HepG2 (cell line): ENCODE data around the gene ABCC3. TPM values are rescaled to one million over a fixed set of nuclear protein-coding genes. Genes with fewer than 3 reads are reported as not detected.

Experiments used
- ATAC-seq: fragments of 200-7000 bp; cut with Tn5 transposase; 3 replicates; pipeline ENCODE4 v1.9.1; 2020; ENCODE audit warnings: mild to moderate bottlenecking, moderate library complexity
- BruUV-seq: library from RNA; stranded (reverse); fragments of 400-500 nt; replicated peaks from 2 replicates; lab custom pipeline; 2021; lab: Mats Ljungman, UMichigan
- CTCF ChIA-PET: fragments of 300-600 bp; formaldehyde crosslinking; extraction: SDS; loops from one replicate; lab custom pipeline; 2021; ENCODE audit warnings: low total read pairs, inconsistent platforms, low intra/inter-chr PET ratio; lab: Yijun Ruan, JAX
- POLR2A ChIA-PET: fragments of 350-600 bp; sonication (Branson Sonifier 250); formaldehyde crosslinking; loops from one replicate; lab custom pipeline; 2020; ENCODE audit warnings: antibody characterized with exemption, inconsistent platforms; lab: Yijun Ruan, JAX
- DNase-seq: peaks from one replicate; pipeline ENCODE4 v3.0.0-alpha.2; 2015; ENCODE audit warnings: low spot score
- FAIRE-seq: peaks from 3 replicates; lab custom pipeline; 2011; peaks lifted over from hg19 to GRCh38; lab: Jason Lieb, UNC
- H2AFZ ChIP-seq: one replicate; pipeline ENCODE4 v1.6.1; 2011; ENCODE audit warnings: low read length, inconsistent platforms
- H3K27ac ChIP-seq: fragments of 300-600 bp; 3 replicates; pipeline ENCODE4 v1.8.0; 2011; ENCODE audit warnings: mixed run types, mild to moderate bottlenecking, mixed read lengths, low read length, inconsistent platforms; ENCODE audit not compliant: insufficient read depth; ENCODE audit errors: extremely low read length
- H3K27me3 ChIP-seq, 2 experiments: fragments of 200-600 bp in 1 of 2; 2 replicates in 1 of 2; 3 replicates in 1 of 2; pipeline versions ENCODE4 v1.6.0 to v1.8.0; 2011; ENCODE audit warnings: low read length in 2 of 2, mild to moderate bottlenecking in 2 of 2, moderate library complexity in 2 of 2, inconsistent platforms in 1 of 2; ENCODE audit not compliant: insufficient read depth in 2 of 2, control insufficient read depth in 1 of 2
- H3K36me3 ChIP-seq, 2 experiments: fragments of 200-600 bp in 1 of 2; replicated peaks in 1 of 2; 2 replicates in 1 of 2; 3 replicates in 1 of 2; pipeline versions ENCODE4 v1.5.1 to v1.8.0; 2011; ENCODE audit warnings: low read length in 2 of 2, inconsistent platforms in 1 of 2; ENCODE audit not compliant: insufficient read depth in 2 of 2, control insufficient read depth in 1 of 2
- H3K4me1 ChIP-seq: 2 replicates; pipeline ENCODE4 v1.5.1; 2012; ENCODE audit warnings: low read length, inconsistent platforms; ENCODE audit not compliant: insufficient read depth
- H3K4me2 ChIP-seq: 2 replicates; pipeline ENCODE4 v1.6.0; 2011; ENCODE audit warnings: low read depth, low read length, inconsistent platforms
- H3K4me3 ChIP-seq, 3 experiments: fragments of 200-600 bp in 1 of 3; sonication (generic), shearing (Covaris generic) in 1 of 3; replicated peaks in 1 of 3; 2 replicates each; pipeline ENCODE4 v1.5.1; 2011 to 2016; ENCODE audit warnings: low read length in 3 of 3, inconsistent platforms in 2 of 3, low read depth in 2 of 3, mild to moderate bottlenecking in 2 of 3, control low read depth in 1 of 3, mixed read lengths in 1 of 3; ENCODE audit not compliant: insufficient read depth in 1 of 3
- H3K79me2 ChIP-seq: one replicate; pipeline ENCODE4 v1.6.1; 2011; ENCODE audit warnings: low read length, inconsistent platforms; ENCODE audit not compliant: insufficient read depth
- H3K9ac ChIP-seq: 2 replicates; pipeline ENCODE4 v1.6.0; 2011; ENCODE audit warnings: mild to moderate bottlenecking, low read depth, low read length, inconsistent platforms; ENCODE audit not compliant: insufficient read depth
- H3K9me3 ChIP-seq: 2 replicates; pipeline ENCODE4 v1.5.1; 2012; ENCODE audit warnings: mild to moderate bottlenecking, low read length
- H4K20me1 ChIP-seq: 2 replicates; pipeline ENCODE4 v1.6.0; 2011; ENCODE audit warnings: inconsistent platforms, mild to moderate bottlenecking, low read length, moderate library complexity; ENCODE audit not compliant: insufficient read depth
- KDM1A ChIP-seq: IDR thresholded peaks from 2 replicates; pipeline ENCODE4 v1.6.1; 2016; ENCODE audit warnings: missing compliant biosample characterization
- NR2F1 ChIP-seq, 2 experiments: fragments of 450-650 bp in 1 of 2; formaldehyde crosslinking in 1 of 2; IDR thresholded peaks; 2 replicates each; pipeline versions ENCODE4 v1.5.0 to v1.6.1; 2016 to 2020; ENCODE audit warnings: mild to moderate bottlenecking in 1 of 2, missing compliant biosample characterization in 1 of 2, missing genetic modification reagents in 1 of 2, moderate library complexity in 1 of 2
- SP4 ChIP-seq: sonication (generic); formaldehyde crosslinking; IDR thresholded peaks from 2 replicates; pipeline ENCODE4 v1.8.1; 2023; ENCODE audit warnings: mild to moderate bottlenecking, missing genetic modification reagents
- TMF1 ChIP-seq: sonication (generic); formaldehyde crosslinking; IDR thresholded peaks from 2 replicates; pipeline ENCODE4 v1.8.1; 2022; ENCODE audit warnings: low read depth, missing genetic modification reagents
- ZBTB38 ChIP-seq: sonication (generic); formaldehyde crosslinking; IDR thresholded peaks from 2 replicates; pipeline ENCODE4 v1.5.1; 2020; ENCODE audit warnings: mild to moderate bottlenecking, missing genetic modification reagents
- ZBTB7A ChIP-seq: sonication (generic); formaldehyde crosslinking; IDR thresholded peaks from 2 replicates; pipeline ENCODE4 v1.8.0; 2022; ENCODE audit warnings: mild to moderate bottlenecking, missing genetic modification reagents
- ZNF512 ChIP-seq: sonication (generic); formaldehyde crosslinking; IDR thresholded peaks from 2 replicates; pipeline ENCODE4 v1.4.0; 2020; ENCODE audit warnings: mild to moderate bottlenecking, missing genetic modification reagents
- ZSCAN21 ChIP-seq: sonication (generic); formaldehyde crosslinking; IDR thresholded peaks from 2 replicates; pipeline ENCODE4 v1.8.0; 2022; ENCODE audit warnings: mild to moderate bottlenecking, missing genetic modification reagents, moderate library complexity, borderline replicate concordance
- WGBS: methylation state at CpG from one replicate; pipeline ENCODE4 v1.1.6; 2017; ENCODE audit warnings: low lambda C conversion rate; 5-methylcytosine and 5-hydroxymethylcytosine counted together
- in situ Hi-C: cut with HindIII; loops from 2 replicates; pipeline ENCODE4 v1.10.0; 2017; ENCODE audit warnings: low pct_unique_long_range_greater_than_20kb; ENCODE audit not compliant: extremely low pct_ligation_motif_present
- intact Hi-C: fragments of 100-400 bp; cut with micrococcal nuclease; formaldehyde crosslinking; loops from one replicate; pipeline ENCODE4 v1.10.0; 2022; ENCODE audit not compliant: unreplicated experiment
- polyA plus RNA-seq, 8 experiments: library from polyadenylated mRNA; depleted of rRNA in 3 of 8; stranded (reverse) in 7 of 8; unstranded in 1 of 8; fragments of >200 nt; fragmentation: Illumina TruSeq in 4 of 8; extraction: Trizol in 4 of 8; gene quantifications; 2 replicates each; pipeline versions ENCODE4 v1.2.1 to v1.2.3, GENCODE V29; 2011 to 2016; ENCODE audit warnings: low read depth in 4 of 8, missing spikeins in 1 of 8, mixed read lengths in 1 of 8; ENCODE audit not compliant: insufficient read depth in 1 of 8
- total RNA-seq, 5 experiments: library from RNA; depleted of rRNA; stranded (reverse); fragments of >200 nt; fragmentation: Illumina TruSeq; extraction: Trizol; gene quantifications; 2 replicates each; pipeline ENCODE4 v1.2.3, GENCODE V29; 2016; ENCODE audit warnings: low read depth in 1 of 5
- TF ChIP-seq, protein P1 (sequence below): sonication (generic); formaldehyde crosslinking; IDR thresholded peaks from 2 replicates; pipeline ENCODE4 v1.5.1; 2020; ENCODE audit warnings: mild to moderate bottlenecking, moderate library complexity, missing genetic modification reagents
- TF ChIP-seq, protein P2 (sequence below): sonication (generic); formaldehyde crosslinking; IDR thresholded peaks from 2 replicates; pipeline ENCODE4 v1.4.0; 2020; ENCODE audit warnings: missing genetic modification reagents
- TF ChIP-seq, protein P3 (sequence below): sonication (generic); formaldehyde crosslinking; IDR thresholded peaks from 2 replicates; pipeline ENCODE4 v1.8.1; 2023; ENCODE audit warnings: missing genetic modification reagents, mild to moderate bottlenecking, borderline replicate concordance

ABCC3 gene
- total and polyA plus RNA-seq, 2 of the 13 experiments (the other 11 are each of a cell fraction or from before 2014, with no cell fraction given) = 25.2 to 50.7 TPM

DNA sequence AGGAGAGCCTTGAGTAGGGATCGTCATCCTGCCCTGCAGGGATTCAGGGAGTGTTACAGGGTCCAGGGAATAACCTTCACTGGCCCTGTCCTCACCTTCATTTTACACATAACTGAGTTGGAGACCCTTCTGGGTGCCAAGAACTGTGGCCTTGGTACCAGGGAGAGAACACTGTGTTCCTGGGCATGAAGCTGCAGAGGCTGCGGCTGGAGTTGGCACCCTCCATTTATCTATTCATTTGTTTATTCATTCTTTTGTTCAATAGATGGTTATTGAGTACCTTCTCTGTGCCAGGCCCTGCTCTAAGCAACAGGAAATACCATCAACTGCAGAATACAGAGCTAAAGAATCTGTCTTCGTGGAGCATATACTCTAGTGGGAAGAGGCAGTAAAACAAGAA lies 6.7 kb downstream of the ABCC3 start:
- Histone ChIP-seq H3K27ac (peak overlapping the region; percentile 41), H3K36me3 (0 out of 5 replicates have a peak, but pooled peaks cover 0 to 4% of the 10 kb centered on the region in 2 experiments), H2AFZ (no peak overlapping the region)
- no peak for FAIRE-seq
- TF ChIP-seq, protein P1, sequence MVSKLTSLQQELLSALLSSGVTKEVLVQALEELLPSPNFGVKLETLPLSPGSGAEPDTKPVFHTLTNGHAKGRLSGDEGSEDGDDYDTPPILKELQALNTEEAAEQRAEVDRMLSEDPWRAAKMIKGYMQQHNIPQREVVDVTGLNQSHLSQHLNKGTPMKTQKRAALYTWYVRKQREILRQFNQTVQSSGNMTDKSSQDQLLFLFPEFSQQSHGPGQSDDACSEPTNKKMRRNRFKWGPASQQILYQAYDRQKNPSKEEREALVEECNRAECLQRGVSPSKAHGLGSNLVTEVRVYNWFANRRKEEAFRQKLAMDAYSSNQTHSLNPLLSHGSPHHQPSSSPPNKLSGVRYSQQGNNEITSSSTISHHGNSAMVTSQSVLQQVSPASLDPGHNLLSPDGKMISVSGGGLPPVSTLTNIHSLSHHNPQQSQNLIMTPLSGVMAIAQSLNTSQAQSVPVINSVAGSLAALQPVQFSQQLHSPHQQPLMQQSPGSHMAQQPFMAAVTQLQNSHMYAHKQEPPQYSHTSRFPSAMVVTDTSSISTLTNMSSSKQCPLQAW = peak; percentile 3; the same call in 1 of the 2 replicates
- TF ChIP-seq ZBTB7A (CRISPR knock-in tag) = no peak
- TF ChIP-seq SP4 (CRISPR knock-in tag) = 0 out of 2 replicates have a peak, but pooled peaks have one; percentile 14
- TF ChIP-seq, all 625 proteins: peak for 2
- ChIA-PET CTCF (no interaction called here), POLR2A (interaction anchor here (1.0 to 19.8 kb wide), 5 partner anchors 11 to 78 kb away, joined by 3 to 839 read pairs (median 58); partner anchors contain the start of gene LUC7L3)
- Histone ChIP-seq H3K27me3 (no peaks in the 10 kb centered on the region), H4K20me1 (no peaks in the 10 kb centered on the region), H3K9ac (no peak overlapping the region), H3K4me2 (no peak overlapping the region), H3K4me1 (peaks cover 99% of the 10 kb centered on the region), H3K9me3 (no peaks in the 10 kb centered on the region), H3K4me3 (no peak overlapping the region), H3K79me2 (peaks cover 6% of the 10 kb centered on the region)
- no TSS peak for BruUV-seq
- ATAC-seq (no peak), DNase-seq (no peak)
- WGBS = 82% methylated on average over 3 of the region's 3 CpGs
- intact Hi-C loops = no loop called here
- in situ Hi-C loops = no loop called here

DNA sequence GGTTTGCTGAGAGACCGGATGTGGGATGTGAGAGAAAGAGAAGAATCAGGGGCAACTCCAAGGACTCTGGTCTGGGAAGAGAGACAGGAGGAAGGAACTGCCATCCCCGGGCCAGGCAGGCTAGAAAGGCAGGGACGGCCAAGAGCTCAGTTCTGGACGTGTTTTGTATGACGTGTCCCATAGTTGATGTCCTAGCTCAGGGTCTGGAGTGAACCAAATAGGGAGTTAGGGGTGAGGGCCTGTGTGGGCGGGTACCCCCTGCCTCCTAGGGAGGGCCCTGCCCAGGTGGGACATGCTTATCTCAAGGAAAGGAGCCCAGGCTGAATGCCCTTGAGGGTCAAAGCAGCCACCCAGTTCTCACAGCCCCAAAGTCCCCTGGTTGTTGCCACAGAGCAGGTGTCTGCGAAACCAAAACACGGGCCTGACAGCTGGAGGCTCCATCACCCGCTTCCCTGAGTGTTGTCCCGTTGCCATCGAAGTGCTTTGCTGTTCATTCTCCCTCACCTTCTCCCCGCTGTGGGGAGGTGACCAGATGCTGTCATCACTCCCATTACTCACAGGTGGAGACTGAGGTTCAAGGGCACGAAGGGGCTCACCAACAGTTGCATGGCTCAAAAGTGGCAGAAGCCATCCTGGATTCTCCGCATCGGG lies 7.5 kb downstream of the ABCC3 start:
- intact Hi-C loops (no loop called here), in situ Hi-C loops (no loop called here)
- H3K4me3 ChIP-seq = no peak overlapping the region
- H3K79me2 ChIP-seq = peaks cover 3% of the 10 kb centered on the region
- WGBS = 93% methylated on average over 15 of the region's 15 CpGs
- ChIA-PET CTCF (no interaction called here), POLR2A (interaction anchor here (19.8 kb wide), 1 partner anchor 47 kb away, joined by 839 read pairs; no protein-coding TSS in a partner anchor)
- 0 out of 5 replicates have a peak, but pooled peaks cover 0 to 4% of the 10 kb centered on the region in 2 experiments for H3K36me3 ChIP-seq
- H3K27me3 ChIP-seq = no peaks in the 10 kb centered on the region
- H3K4me2 ChIP-seq = peak overlapping the region; percentile 1; the same call in 1 of the 2 replicates
- H4K20me1 ChIP-seq = no peaks in the 10 kb centered on the region
- H2AFZ ChIP-seq = no peak overlapping the region
- FAIRE-seq (no peak), ATAC-seq (no peak), DNase-seq (no peak)
- no TSS peak for BruUV-seq
- H3K9ac ChIP-seq = no peak overlapping the region
- H3K27ac ChIP-seq = peak overlapping the region; percentile 11
- H3K4me1 ChIP-seq = peaks cover 96% of the 10 kb centered on the region
- H3K9me3 ChIP-seq = no peaks in the 10 kb centered on the region
- TF ChIP-seq ZNF512 (CRISPR knock-in tag) (no peak), NR2F1 (CRISPR knock-in tag; IDR thresholded peaks at IDR 0.05) (no peak), ZBTB38 (CRISPR knock-in tag) (peak; percentile 87; the same call in 1 of the 2 replicates), ZSCAN21 (CRISPR knock-in tag) (no peak), KDM1A (CRISPR knock-in tag) (peak; percentile 86), TMF1 (CRISPR knock-in tag) (no peak)
- TF ChIP-seq, protein P2, sequence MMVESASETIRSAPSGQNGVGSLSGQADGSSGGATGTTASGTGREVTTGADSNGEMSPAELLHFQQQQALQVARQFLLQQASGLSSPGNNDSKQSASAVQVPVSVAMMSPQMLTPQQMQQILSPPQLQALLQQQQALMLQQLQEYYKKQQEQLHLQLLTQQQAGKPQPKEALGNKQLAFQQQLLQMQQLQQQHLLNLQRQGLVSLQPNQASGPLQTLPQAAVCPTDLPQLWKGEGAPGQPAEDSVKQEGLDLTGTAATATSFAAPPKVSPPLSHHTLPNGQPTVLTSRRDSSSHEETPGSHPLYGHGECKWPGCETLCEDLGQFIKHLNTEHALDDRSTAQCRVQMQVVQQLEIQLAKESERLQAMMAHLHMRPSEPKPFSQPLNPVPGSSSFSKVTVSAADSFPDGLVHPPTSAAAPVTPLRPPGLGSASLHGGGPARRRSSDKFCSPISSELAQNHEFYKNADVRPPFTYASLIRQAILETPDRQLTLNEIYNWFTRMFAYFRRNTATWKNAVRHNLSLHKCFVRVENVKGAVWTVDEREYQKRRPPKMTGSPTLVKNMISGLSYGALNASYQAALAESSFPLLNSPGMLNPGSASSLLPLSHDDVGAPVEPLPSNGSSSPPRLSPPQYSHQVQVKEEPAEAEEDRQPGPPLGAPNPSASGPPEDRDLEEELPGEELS = no peak
- TF ChIP-seq, protein P3, sequence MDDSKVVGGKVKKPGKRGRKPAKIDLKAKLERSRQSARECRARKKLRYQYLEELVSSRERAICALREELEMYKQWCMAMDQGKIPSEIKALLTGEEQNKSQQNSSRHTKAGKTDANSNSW (CRISPR knock-in tag) = no peak
